BJ (cell line): ENCODE results near the gene ZEB1. TPM values are rescaled to one million over a fixed set of nuclear protein-coding genes. Genes with fewer than 3 reads are reported as not detected.

Experiments
- CTCF ChIA-PET: fragments of 350-600 bp; formaldehyde crosslinking; extraction: SDS; loops from one replicate; lab custom pipeline; 2021; ENCODE audit warnings: antibody characterized with exemption, inconsistent platforms; lab: Yijun Ruan, JAX
- POLR2A ChIA-PET: fragments of 300-600 bp; sonication (Branson Sonifier 250); formaldehyde crosslinking; extraction: SDS; loops from one replicate; lab custom pipeline; 2021; ENCODE audit warnings: antibody characterized with exemption; lab: Charles Lee
- DNase-seq: peaks from one replicate; pipeline ENCODE4 v3.0.0-alpha.2; 2011; ENCODE audit warnings: low read depth
- H3K27me3 ChIP-seq: 2 replicates; pipeline ENCODE4 v1.6.0; 2011; ENCODE audit warnings: low read length; ENCODE audit not compliant: control insufficient read depth, insufficient read depth
- H3K36me3 ChIP-seq: 2 replicates; pipeline ENCODE4 v1.5.1; 2011; ENCODE audit warnings: low read length; ENCODE audit not compliant: control insufficient read depth, insufficient read depth
- H3K4me3 ChIP-seq: 2 replicates; pipeline ENCODE4 v1.5.1; 2011; ENCODE audit warnings: low read depth, mild to moderate bottlenecking, control low read depth, low read length
- polyA plus RNA-seq: library from polyadenylated mRNA; depleted of rRNA; stranded (reverse); fragments of >200 nt; gene quantifications from 2 replicates; pipeline ENCODE4 v1.2.3, GENCODE V29; 2011
- TF ChIP-seq, protein P1 (sequence below): IDR thresholded peaks from 2 replicates; pipeline ENCODE4 v1.5.1; 2011; ENCODE audit warnings: low read depth, mild to moderate bottlenecking, control low read depth, inconsistent platforms, low read length, moderate library complexity; ENCODE audit not compliant: insufficient read depth

The ZEB1 gene
- polyA plus RNA-seq, 1 experiment = 22.3 TPM

DNA sequence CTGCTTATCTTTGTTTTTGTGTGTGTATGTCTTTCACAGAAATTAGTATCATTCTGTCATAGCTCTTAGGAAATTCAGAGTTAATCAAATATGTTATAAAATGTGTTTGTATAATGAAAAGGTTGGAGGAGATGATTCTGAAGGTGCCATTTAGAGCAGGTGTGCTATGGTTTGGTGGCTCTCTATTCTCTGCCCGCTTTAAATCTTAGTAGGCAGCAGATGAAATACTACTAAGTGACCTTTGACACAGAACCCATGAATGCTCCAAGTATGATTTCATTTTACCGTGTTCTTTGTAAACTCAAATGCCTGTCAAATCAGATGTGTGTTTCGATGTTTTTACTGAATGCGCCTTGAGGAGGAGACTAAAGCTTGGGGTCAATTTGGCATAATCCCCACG, 24.5 kb downstream of the ZEB1 start:
- H3K4me3 ChIP-seq = no peak overlapping the region
- CTCF ChIA-PET = no interaction called here
- no peak for DNase-seq

DNA sequence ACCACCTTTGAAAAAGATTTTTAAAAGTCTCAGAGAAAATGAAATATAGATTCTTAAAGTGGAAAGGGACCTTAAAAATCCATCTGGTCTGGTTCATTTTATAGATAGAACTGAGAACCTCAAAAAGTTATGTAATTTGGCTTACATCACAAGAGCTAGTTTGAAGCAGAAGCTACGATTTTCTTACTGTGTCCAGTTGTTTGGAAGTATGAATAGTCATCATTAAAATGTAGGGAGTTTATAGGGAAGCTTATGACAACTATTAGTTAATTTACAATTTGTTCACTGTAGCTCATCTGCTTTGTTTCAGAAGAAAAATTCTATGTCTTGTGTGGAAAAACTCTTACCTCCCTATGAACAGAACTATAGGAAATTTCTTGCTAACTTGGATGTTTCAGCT, 26.9 kb downstream of the ZEB1 start:
- ChIA-PET CTCF (interaction anchor here (0.7 to 1.8 kb wide), 2 partner anchors 146 to 153 kb away, joined by 3 to 4 read pairs; no protein-coding TSS in a partner anchor), POLR2A (interaction anchor here (0.8 to 1.0 kb wide), 2 partner anchors 12 to 21 kb away, joined by 3 to 4 read pairs; no protein-coding TSS in a partner anchor)
- DNase-seq = no peak
- no peaks in the 10 kb centered on the region for H3K36me3 ChIP-seq
- H3K27me3 ChIP-seq = no peaks in the 10 kb centered on the region
- no peak overlapping the region for H3K4me3 ChIP-seq
- TF ChIP-seq, protein P1, sequence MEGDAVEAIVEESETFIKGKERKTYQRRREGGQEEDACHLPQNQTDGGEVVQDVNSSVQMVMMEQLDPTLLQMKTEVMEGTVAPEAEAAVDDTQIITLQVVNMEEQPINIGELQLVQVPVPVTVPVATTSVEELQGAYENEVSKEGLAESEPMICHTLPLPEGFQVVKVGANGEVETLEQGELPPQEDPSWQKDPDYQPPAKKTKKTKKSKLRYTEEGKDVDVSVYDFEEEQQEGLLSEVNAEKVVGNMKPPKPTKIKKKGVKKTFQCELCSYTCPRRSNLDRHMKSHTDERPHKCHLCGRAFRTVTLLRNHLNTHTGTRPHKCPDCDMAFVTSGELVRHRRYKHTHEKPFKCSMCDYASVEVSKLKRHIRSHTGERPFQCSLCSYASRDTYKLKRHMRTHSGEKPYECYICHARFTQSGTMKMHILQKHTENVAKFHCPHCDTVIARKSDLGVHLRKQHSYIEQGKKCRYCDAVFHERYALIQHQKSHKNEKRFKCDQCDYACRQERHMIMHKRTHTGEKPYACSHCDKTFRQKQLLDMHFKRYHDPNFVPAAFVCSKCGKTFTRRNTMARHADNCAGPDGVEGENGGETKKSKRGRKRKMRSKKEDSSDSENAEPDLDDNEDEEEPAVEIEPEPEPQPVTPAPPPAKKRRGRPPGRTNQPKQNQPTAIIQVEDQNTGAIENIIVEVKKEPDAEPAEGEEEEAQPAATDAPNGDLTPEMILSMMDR = no peak

More for the DNA sequence above, 24.5 kb downstream of the ZEB1 start:
- no peaks in the 10 kb centered on the region for H3K27me3 ChIP-seq
- H3K36me3 ChIP-seq = no peaks in the 10 kb centered on the region
- POLR2A ChIA-PET = no interaction called here
- TF ChIP-seq, protein P1 = no peak

DNA sequence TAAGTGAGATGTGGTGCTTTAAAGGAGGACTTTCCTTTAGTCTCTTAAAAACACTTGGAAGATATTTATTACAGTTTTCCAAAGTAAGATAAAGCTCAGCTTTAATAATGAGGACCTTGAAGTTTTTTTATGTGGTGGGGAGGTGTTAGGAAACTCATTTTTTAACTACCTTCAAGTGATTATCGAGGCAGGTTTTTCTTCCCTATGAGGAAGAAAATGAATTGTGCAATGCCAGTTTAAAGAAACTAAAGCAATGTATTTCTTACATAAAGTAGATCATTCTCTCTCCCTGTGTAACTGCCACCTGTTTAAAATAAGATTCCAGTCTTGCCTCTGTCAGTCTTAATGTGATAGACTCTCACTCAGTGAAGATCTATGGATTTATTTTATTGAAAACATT, 27.9 kb downstream of the ZEB1 start:
- TF ChIP-seq, protein P1 = no peak
- POLR2A ChIA-PET = no interaction called here
- H3K4me3 ChIP-seq = no peak overlapping the region
- no peak for DNase-seq
- H3K27me3 ChIP-seq = no peaks in the 10 kb centered on the region
- no peaks in the 10 kb centered on the region for H3K36me3 ChIP-seq
- CTCF ChIA-PET = no interaction called here

DNA sequence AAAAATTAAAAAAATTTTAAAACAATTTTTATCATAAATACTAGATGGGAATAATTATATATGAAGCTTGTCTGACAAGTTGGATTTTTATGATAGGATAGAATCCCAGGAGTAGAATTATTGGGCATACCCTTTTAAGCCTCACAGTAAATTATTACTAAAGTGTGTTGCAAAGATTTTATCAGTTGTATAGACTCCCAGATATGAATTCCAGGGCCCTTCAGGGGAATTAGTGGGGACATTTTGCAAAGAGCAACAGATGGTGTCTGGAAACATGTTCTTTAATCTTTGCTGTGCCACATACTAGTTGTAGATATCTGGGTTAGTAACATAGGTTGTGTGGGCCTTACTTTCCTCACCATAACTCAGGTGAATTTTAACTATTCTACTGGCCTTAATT, 28.7 kb downstream of the ZEB1 start:
- POLR2A ChIA-PET = no interaction called here
- CTCF ChIA-PET = no interaction called here

DNA sequence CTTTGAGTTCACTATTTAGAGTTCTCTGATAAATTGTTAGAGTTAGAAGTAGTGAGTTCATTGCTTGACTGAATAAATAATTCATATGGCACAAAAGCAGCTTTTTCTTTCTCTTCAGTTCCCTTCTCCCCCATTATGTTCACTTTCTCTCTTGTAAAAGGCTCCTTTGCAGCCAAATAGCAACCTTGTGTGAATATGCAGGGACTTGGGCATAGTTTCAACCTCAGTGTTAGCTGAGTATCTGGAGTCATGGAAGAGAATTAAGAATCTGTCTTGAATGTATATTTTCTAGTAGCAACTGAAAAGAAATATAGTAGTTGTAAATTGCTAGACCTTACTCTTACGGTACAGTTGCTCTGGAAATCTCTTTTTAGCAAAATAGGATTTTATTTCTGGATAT, 31.9 kb downstream of the ZEB1 start:
- TF ChIP-seq, protein P1 = no peak
- Histone ChIP-seq H3K27me3 (no peaks in the 10 kb centered on the region), H3K4me3 (no peak overlapping the region), H3K36me3 (no peaks in the 10 kb centered on the region)
- CTCF ChIA-PET = no interaction called here
- POLR2A ChIA-PET = no interaction called here
- DNase-seq = no peak

More for the DNA sequence above, 28.7 kb downstream of the ZEB1 start:
- Histone ChIP-seq H3K4me3 (no peak overlapping the region), H3K27me3 (no peaks in the 10 kb centered on the region), H3K36me3 (no peaks in the 10 kb centered on the region)
- DNase-seq = no peak
- TF ChIP-seq, protein P1 = no peak
